Loucy (cell line): Measurements from ENCODE around the gene LRRC27.

Source experiments
- CTCF ChIP-seq: fragments of 200-600 bp; sonication (generic); conservative IDR thresholded peaks from 2 replicates; pipeline ENCODE4 v1.5.1; 2014; ENCODE audit warnings: mild to moderate bottlenecking, antibody characterized with exemption, low read length
- EZH2phosphoT487 ChIP-seq: fragments of 200-600 bp; IDR thresholded peaks from 2 replicates; pipeline ENCODE4 v1.6.1; 2018; ENCODE audit warnings: antibody characterized with exemption, mild to moderate bottlenecking, moderate library complexity, borderline replicate concordance

GRCh38 chr10:132330486-132330833 is 1.5 kb upstream of the LRRC27 start:
- TF ChIP-seq CTCF (no peak), EZH2phosphoT487 (no peak)
